Superior temporal gyrus (tissue), 1 donor: ENCODE results near the gene PCDHB14.
"Not testable (repeated sequence)": the region's sequence is repeated elsewhere in the genome, so short reads cannot be mapped to it uniquely, and the experiment has no call there.

Experiments used
- DNase-seq: peaks from one replicate; pipeline ENCODE4 v3.0.0-alpha.2; 2016; ENCODE audit errors: extremely low spot score

PCDHB14 gene

DNA sequence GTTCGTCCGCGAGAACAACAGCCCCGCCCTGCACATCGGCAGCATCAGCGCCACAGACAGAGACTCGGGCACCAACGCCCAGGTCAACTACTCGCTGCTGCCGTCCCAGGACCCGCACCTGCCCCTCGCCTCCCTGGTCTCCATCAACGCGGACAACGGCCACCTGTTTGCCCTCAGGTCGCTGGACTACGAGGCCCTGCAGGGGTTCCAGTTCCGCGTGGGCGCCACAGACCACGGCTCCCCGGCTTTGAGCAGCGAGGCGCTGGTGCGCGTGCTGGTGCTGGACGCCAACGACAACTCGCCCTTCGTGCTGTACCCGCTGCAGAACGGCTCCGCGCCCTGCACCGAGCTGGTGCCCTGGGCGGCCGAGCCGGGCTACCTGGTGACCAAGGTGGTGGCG lies 12.9 kb upstream of the PCDHB14 start:
- DNase-seq, result not testable (repeated sequence)

GRCh38 chr5:141210849-141211248 lies 12.3 kb upstream of the PCDHB14 start:
- not testable (repeated sequence) for DNase-seq

DNA sequence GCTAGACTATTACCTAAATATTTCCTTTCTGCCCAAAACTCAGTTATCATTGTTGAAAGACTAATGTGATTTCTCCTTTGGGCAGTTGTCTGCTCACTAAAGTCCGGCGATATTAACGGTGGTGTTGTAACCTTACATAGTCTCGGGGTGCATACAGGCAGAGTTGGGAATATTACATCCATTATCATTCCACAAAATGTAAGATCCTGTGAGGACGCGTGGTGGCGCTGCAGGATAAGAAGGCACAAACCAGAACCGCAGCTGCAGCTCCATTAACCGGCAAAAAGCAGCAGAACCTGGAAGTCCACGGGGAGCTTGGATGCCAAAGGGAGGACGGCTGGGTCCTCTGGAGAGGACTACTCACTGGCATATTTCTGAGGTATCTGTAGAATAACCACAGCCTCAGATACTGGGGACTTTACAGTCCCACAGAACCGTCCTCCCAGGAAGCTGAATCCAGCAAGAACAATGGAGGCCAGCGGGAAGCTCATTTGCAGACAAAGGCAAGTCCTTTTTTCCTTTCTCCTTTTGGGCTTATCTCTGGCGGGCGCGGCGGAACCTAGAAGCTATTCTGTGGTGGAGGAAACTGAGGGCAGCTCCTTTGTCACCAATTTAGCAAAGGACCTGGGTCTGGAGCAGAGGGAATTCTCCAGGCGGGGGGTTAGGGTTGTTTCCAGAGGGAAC lies 9.3 kb upstream of the PCDHB14 start, which contains the start of gene PCDHB13:
TSS of gene PCDHB13 (plus strand) at position 264 of the 684 bp plus-strand sequence. CDS start at position 469, 205 bp downstream.
- peak; percentile 45 for DNase-seq

DNA sequence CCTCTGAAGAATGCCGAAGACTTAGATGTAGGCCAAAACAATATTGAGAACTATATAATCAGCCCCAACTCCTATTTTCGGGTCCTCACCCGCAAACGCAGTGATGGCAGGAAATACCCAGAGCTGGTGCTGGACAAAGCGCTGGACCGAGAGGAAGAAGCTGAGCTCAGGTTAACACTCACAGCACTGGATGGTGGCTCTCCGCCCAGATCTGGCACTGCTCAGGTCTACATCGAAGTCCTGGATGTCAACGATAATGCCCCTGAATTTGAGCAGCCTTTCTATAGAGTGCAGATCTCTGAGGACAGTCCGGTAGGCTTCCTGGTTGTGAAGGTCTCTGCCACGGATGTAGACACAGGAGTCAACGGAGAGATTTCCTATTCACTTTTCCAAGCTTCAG lies 8.6 kb upstream of the PCDHB14 start:
- DNase-seq, result not testable (repeated sequence)

DNA sequence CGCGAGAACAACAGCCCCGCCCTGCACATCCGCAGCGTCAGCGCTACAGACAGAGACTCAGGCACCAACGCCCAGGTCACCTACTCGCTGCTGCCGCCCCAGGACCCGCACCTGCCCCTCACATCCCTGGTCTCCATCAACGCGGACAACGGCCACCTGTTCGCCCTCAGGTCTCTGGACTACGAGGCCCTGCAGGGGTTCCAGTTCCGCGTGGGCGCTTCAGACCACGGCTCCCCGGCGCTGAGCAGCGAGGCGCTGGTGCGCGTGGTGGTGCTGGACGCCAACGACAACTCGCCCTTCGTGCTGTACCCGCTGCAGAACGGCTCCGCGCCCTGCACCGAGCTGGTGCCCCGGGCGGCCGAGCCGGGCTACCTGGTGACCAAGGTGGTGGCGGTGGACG lies 7.6 kb upstream of the PCDHB14 start:
- DNase-seq, result not testable (repeated sequence)

GRCh38 chr5:141216035-141216434 lies 7.1 kb upstream of the PCDHB14 start:
- not testable (repeated sequence) for DNase-seq

GRCh38 chr5:141224844-141225243 lies 1.7 kb downstream of the PCDHB14 start:
- not testable (repeated sequence) for DNase-seq

DNA sequence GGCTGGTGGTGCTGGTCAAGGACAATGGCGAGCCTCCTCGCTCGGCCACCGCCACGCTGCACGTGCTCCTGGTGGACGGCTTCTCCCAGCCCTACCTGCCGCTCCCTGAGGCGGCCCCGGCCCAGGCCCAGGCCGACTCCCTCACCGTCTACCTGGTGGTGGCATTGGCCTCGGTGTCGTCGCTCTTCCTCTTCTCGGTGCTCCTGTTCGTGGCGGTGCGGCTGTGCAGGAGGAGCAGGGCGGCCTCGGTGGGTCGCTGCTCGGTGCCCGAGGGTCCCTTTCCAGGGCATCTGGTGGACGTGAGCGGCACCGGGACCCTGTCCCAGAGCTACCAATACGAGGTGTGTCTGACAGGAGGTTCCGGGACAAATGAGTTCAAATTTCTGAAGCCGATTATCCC lies 2.3 kb downstream of the PCDHB14 start:
- DNase-seq, result not testable (repeated sequence)

GRCh38 chr5:141234109-141234667 lies 11.0 kb downstream of the PCDHB14 start:
- no peak for DNase-seq

DNA sequence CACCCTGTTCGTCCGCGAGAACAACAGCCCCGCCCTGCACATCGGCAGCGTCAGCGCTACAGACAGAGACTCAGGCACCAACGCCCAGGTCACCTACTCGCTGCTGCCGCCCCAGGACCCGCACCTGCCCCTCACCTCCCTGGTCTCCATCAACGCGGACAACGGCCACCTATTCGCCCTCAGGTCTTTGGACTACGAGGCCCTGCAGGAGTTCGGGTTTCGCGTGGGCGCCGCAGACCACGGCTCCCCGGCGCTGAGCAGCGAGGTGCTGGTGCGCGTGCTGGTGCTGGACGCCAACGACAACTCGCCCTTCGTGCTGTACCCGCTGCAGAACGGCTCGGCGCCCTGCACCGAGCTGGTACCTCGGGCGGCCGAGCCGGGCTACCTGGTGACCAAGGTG lies 12.8 kb downstream of the PCDHB14 start:
- DNase-seq, result not testable (repeated sequence)

- no peak for DNase-seq
These were observed 13.6 kb downstream of the PCDHB14 start for GRCh38 chr5:141236516-141237313.

GRCh38 chr5:141241496-141241895 lies 18.4 kb downstream of the PCDHB14 start:
- no peak for DNase-seq

DNA sequence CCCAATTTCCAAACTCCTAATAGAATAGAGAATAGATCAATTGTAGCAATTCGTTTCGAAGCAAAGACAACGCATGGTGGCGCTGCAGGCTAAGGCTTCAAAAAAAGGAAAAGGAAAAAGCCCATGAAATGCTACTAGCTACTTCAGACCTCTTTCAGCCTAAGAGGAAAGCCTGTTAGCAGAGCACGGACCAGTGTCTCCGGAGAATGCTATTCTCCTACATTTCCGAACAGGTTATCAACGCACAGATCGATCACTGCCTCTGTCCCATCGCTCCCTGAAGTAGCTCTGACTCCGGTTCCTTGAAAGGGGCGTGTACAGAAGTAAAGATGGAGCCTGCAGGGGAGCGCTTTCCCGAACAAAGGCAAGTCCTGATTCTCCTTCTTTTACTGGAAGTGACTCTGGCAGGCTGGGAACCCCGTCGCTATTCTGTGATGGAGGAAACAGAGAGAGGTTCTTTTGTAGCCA lies 22.1 kb downstream of the PCDHB14 start, which contains the start of gene PCDHB15:
TSS of gene PCDHB15 (plus strand) at position 146 of the 468 bp plus-strand sequence. CDS start at position 330, 184 bp downstream.
- DNase-seq, result peak; percentile 63

- not testable (repeated sequence) for DNase-seq
These were observed 23.8 kb downstream of the PCDHB14 start for GRCh38 chr5:141246971-141247370.

- DNase-seq, result not testable (repeated sequence)
These were observed 24.3 kb downstream of the PCDHB14 start for GRCh38 chr5:141247434-141247833.

DNA sequence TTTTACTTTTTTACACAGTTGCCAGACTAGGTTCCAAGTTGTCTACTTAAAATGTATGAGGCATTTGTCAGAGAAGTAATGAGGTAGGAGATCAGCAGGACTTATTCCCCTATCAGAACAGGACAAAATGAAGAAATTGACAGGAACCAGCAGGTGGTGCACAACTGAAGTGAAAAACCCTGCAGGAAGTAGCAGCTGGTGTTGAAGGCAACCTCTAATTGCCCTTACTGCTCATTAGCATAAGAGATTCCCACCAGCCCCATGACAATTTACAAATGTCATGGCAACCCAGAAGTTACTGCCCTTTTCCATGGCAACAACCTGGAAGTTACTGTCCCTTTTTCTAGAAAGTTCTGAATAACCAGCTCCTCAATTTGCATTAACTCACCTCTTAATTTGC lies 27.4 kb downstream of the PCDHB14 start:
- DNase-seq, result no peak

DNA sequence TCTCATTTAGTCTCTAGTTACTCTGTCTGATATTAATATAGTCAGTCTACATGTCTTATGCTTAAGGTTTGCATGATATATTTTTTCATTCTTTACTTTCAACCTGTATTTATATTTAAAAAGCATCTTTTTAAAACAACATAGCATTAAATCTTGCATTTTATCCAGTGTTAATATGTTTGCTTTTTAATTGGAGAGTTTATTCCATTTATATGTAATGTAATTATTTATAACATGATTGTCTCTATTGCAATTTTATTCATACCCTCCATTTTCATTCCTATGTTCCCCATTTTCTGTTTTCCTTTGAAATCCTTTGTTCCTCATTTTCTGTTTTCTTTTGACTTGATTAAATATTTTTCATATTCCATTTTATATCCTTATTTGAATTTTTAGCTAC lies 35.3 kb downstream of the PCDHB14 start:
- DNase-seq, result no peak

DNA sequence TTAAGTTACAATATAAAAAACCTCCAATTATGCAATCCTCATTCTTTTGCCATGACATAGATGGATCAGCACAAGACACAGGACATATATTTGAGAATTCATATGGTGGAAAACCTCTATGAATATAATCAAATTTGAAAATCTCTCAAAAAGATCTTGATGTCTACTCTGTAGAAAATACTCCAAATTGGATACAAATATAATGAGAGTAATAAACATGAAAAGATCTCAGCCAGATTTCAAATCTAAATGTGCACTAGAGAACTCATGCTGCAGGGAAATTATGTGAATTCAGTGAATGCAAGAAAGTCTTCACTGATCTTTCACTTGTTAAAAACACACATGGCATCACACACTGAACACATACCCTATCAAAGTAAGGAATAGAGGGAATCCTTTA lies 35.8 kb downstream of the PCDHB14 start:
- no peak for DNase-seq

DNA sequence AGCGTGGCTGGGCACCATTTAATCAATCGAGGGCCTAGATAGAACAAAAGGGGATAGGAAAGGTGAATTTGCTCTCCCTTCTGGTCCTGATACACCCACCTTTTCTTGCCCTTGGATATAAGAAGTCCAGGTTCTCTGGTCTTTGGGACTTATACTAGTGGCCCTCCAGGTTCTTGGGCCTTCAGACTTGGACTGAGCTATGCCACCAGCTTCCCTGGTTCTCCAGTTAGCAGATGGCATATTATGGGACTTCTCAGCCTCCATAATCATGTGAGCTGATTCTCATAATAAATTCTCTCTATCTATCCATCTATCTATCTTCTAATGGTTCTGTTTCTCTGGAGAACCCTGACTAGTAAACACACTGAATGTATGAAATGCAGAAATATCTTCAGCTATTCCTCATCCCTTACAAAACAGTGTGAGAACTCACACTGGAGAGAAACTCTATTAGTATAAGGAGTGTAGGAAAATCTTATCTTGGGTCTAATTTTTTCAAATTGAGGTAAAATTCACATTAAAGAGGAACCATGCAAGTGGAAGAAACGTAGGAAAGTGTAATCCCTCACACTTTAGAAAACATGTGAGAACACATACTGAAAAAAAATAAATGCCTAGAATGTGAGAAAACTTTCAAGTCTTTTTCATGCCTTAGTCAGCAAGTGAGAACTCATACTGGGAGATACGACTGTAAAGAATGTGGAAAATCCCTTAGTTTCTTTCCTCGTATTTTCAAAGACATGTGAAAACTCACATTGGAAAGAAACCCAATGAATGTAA lies 37.5 kb downstream of the PCDHB14 start:
- DNase-seq, result no peak

- DNase-seq, result no peak
These were observed 38.0 kb downstream of the PCDHB14 start for GRCh38 chr5:141261238-141261546.

DNA sequence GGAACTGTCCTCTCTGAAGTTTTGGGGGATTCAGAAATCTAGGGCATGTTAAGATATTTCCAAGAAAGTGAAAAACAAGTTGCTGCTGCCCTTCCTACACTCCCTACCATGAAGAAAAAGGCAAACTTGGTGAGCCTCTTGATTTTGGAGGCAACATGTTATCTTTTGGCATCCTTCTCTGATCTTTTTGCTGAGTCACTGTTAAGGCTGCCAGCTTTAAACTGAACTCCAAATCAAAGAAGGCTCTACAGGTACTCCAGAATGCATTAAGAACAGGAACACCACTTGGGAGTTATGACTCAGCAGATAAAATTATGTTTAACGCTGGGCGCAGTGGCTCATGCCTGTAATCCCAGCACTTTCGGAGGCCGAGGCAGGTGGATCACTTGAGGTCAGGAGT lies 46.1 kb downstream of the PCDHB14 start:
- no peak for DNase-seq

GRCh38 chr5:141272906-141273305 lies 49.8 kb downstream of the PCDHB14 start:
- DNase-seq, result no peak
